ENCODE results near the gene UQCC5. TPM values are rescaled to one million over a fixed set of nuclear protein-coding genes. Genes with fewer than 3 reads are reported as not detected.

Gene UQCC5
- total RNA-seq, 1 experiment from 2014 or later: 45.8 TPM

- H3K79me2 ChIP-seq (ENCODE audit: insufficient read depth, low read length): no peaks in the 10 kb centered on the region
- no peaks in the 10 kb centered on the region for H3K23me2 ChIP-seq (ENCODE audit: insufficient read length, low read depth, low read length, poor library complexity, severe bottlenecking)
- Mint-ChIP-seq H3K36me3 (ENCODE audit: insufficient read depth in 1 of 3, low read depth in 3 of 3) (peaks cover 12 to 31% (median 26%) of the 10 kb centered on the region in 3 experiments; a peak in 6 of 7 replicates), H3K4me1 (peaks cover 6 to 7% of the 10 kb centered on the region in 2 experiments; a peak in 3 of 4 replicates), H3K27me3 (ENCODE audit: low read depth) (peaks cover 2% of the 10 kb centered on the region), H3K9me3 (no peaks in the 10 kb centered on the region), H3K4me3 (no peak overlapping the region), H3K27ac (no peak overlapping the region)
- H3T11ph ChIP-seq (ENCODE audit: low read length): no peak overlapping the region
- no peak overlapping the region for H3K56ac ChIP-seq (ENCODE audit: insufficient read length, low read depth, low read length)
- H3K4me2 ChIP-seq (ENCODE audit: insufficient read depth, insufficient read length, low read length): no peak overlapping the region
- H3K18ac ChIP-seq (ENCODE audit: insufficient read length, low read depth, low read length): no peak overlapping the region
- peaks cover 3% of the 10 kb centered on the region for H4K20me1 ChIP-seq (ENCODE audit: control insufficient read depth, insufficient read depth, insufficient read length)
- WGBS (ENCODE audit: extremely low coverage, insufficient read length, low lambda C conversion rate): no CpG with 5 or more reads among the region's 8 CpGs
- no peak for DNase-seq
- H4K8ac ChIP-seq (replicated peaks; ENCODE audit: insufficient read length, low read depth, low read length): no peak overlapping the region
- H2AK5ac ChIP-seq (ENCODE audit: insufficient read length, low read length): no peak overlapping the region
- no peak overlapping the region for H3K9ac ChIP-seq (ENCODE audit: extremely low read depth, insufficient read length, low read length)
- no peak overlapping the region for H4K5ac ChIP-seq (ENCODE audit: insufficient read length, low read depth, low read length)
- H2BK20ac ChIP-seq (ENCODE audit: low read depth, low read length, poor library complexity, severe bottlenecking): no peak overlapping the region
- H3K14ac ChIP-seq (ENCODE audit: insufficient read depth, low read length): no peak overlapping the region
- H3K23ac ChIP-seq (ENCODE audit: insufficient read length, low read depth, low read length): no peak overlapping the region
- no peaks in the 10 kb centered on the region for H3K9me3 ChIP-seq (ENCODE audit: control insufficient read depth, low read depth, low read length)
- no peaks in the 10 kb centered on the region for H3K79me1 ChIP-seq (ENCODE audit: insufficient read depth, low read depth, low read length, poor library complexity, severe bottlenecking)
- H2BK12ac ChIP-seq (ENCODE audit: insufficient read length, low read depth, low read length): no peak overlapping the region
- H3K27ac ChIP-seq (ENCODE audit: insufficient read length, low read depth, low read length): no peak overlapping the region
- no peak overlapping the region for H2BK5ac ChIP-seq (ENCODE audit: insufficient read length, low read length)
- TF ChIP-seq CTCF (conservative IDR thresholded peaks at IDR 0.05): no peak
- H2BK15ac ChIP-seq (ENCODE audit: low read depth, low read length): no peak overlapping the region
- no peak overlapping the region for H3K4ac ChIP-seq (ENCODE audit: low read depth, low read length)
- no peak overlapping the region for H4K91ac ChIP-seq (ENCODE audit: insufficient read length, low read depth, low read length)
- no peaks in the 10 kb centered on the region for H3K4me1 ChIP-seq (ENCODE audit: insufficient read depth, low read length)
- H3K27me3 ChIP-seq (ENCODE audit: insufficient read depth, low read length): no peaks in the 10 kb centered on the region
- no peak overlapping the region for H2AFZ ChIP-seq (ENCODE audit: low read length)
- H2BK120ac ChIP-seq (ENCODE audit: low read depth, low read length, poor library complexity, severe bottlenecking): no peak overlapping the region
These were observed 14.9 kb upstream of the UQCC5 start for GRCh38 chr3:52521488-52521824.

Measured in H9 (cell line).